Measurements from ENCODE around the gene CMKLR1.

- TF ChIP-seq CTCF (IDR thresholded peaks at IDR 0.05; ENCODE audit: insufficient read depth, low read length) (no peak), REST (IDR thresholded peaks at IDR 0.05; ENCODE audit: insufficient replicate concordance, low read depth) (no peak), GABPA (IDR thresholded peaks at IDR 0.05; ENCODE audit: low read depth) (no peak), POLR2AphosphoS5 (IDR thresholded peaks at IDR 0.05; ENCODE audit: low read depth) (no peak), SPI1 (IDR thresholded peaks at IDR 0.05; ENCODE audit: borderline replicate concordance, low read depth) (no peak)
Observed at GRCh38 chr12:108260039-108260438, 79.1 kb downstream of the CMKLR1 start.
